Measurements from ENCODE around the gene LY6G5C.
A peak's percentile ranks its signal among the peaks of the same experiment; 100 is the strongest.

The LY6G5C gene

GRCh38 chr6:31669676-31670075, 11.2 kb downstream of the LY6G5C start, which contains the start of gene LY6G5B:
Gene LY6G5B (plus strand): TSS chr6:31669976. CDS start chr6:31670951, 975 bp downstream.
- Histone ChIP-seq H3K9me2 (replicated peaks; ENCODE audit: insufficient read depth, low read length) (no peaks in the 10 kb centered on the region), H3K79me2 (ENCODE audit: insufficient read depth, low read length) (peaks cover 28% of the 10 kb centered on the region), H2AFZ (ENCODE audit: low read depth, low read length, severe bottlenecking) (no peak within 1 kb of the TSS), H3K4me3 (ENCODE audit: insufficient read depth, low read length, poor library complexity, severe bottlenecking) (no peak within 1 kb of the TSS), H4K20me1 (ENCODE audit: low read depth, low read length) (no peaks in the 10 kb centered on the region; the same call in 1 of the 2 replicates), H3K9me3 (ENCODE audit: insufficient read depth, low read length) (no peaks in the 10 kb centered on the region), H3K27ac (ENCODE audit: low read depth, low read length) (no peak within 1 kb of the TSS), H3K36me3 (ENCODE audit: low read length) (peaks cover 28% of the 10 kb centered on the region), H3K4me2 (ENCODE audit: low read depth, low read length, poor library complexity, severe bottlenecking) (no peak within 1 kb of the TSS), H3F3A (ENCODE audit: insufficient read depth) (peaks cover 10% of the 10 kb centered on the region), H3K9ac (ENCODE audit: low read length) (no peak within 1 kb of the TSS), H3K27me3 (ENCODE audit: low read length) (no peaks in the 10 kb centered on the region)
- TF ChIP-seq EZH2phosphoT487 (conservative IDR thresholded peaks at IDR 0.05; ENCODE audit: low read length): no peak
- no peak for TF ChIP-seq CTCF (IDR thresholded peaks at IDR 0.05; ENCODE audit: insufficient read depth, low read length, poor library complexity, severe bottlenecking)

GRCh38 chr6:31666337-31666965, 14.4 kb downstream of the LY6G5C start:
- no peak overlapping the region for H2AFZ ChIP-seq (ENCODE audit: low read depth, low read length, severe bottlenecking)
- peaks cover 28% of the 10 kb centered on the region for H3K36me3 ChIP-seq (ENCODE audit: low read length)
- H3K9ac ChIP-seq (ENCODE audit: low read length): peak overlapping the region; percentile 82
- peak overlapping the region; percentile 83 for H3K4me3 ChIP-seq (ENCODE audit: insufficient read depth, low read length, poor library complexity, severe bottlenecking)
- no peaks in the 10 kb centered on the region; the same call in 1 of the 2 replicates for H4K20me1 ChIP-seq (ENCODE audit: low read depth, low read length)
- no peaks in the 10 kb centered on the region for H3K9me2 ChIP-seq (replicated peaks; ENCODE audit: insufficient read depth, low read length)
- TF ChIP-seq EZH2phosphoT487 (conservative IDR thresholded peaks at IDR 0.05; ENCODE audit: low read length) (no peak), CTCF (IDR thresholded peaks at IDR 0.05; ENCODE audit: insufficient read depth, low read length, poor library complexity, severe bottlenecking) (no peak)
- H3K9me3 ChIP-seq (ENCODE audit: insufficient read depth, low read length): no peaks in the 10 kb centered on the region
- H3K4me2 ChIP-seq (ENCODE audit: low read depth, low read length, poor library complexity, severe bottlenecking): peak overlapping the region; percentile 82
- no peaks in the 10 kb centered on the region for H3K27me3 ChIP-seq (ENCODE audit: low read length)
- peaks cover 24% of the 10 kb centered on the region for H3F3A ChIP-seq (ENCODE audit: insufficient read depth)
- H3K79me2 ChIP-seq (ENCODE audit: insufficient read depth, low read length): peaks cover 46% of the 10 kb centered on the region
- H3K27ac ChIP-seq (ENCODE audit: low read depth, low read length): peak overlapping the region; percentile 62

GRCh38 chr6:31665501-31666336, 15.1 kb downstream of the LY6G5C start, which contains the start of gene CSNK2B:
Gene CSNK2B (plus strand): TSS chr6:31666080. CDS start chr6:31666832, 752 bp downstream.
- H3K27ac ChIP-seq (ENCODE audit: low read depth, low read length): peak within 1 kb of the TSS; percentile 95
- peaks cover 28% of the 10 kb centered on the region for H3F3A ChIP-seq (ENCODE audit: insufficient read depth)
- H3K36me3 ChIP-seq (ENCODE audit: low read length): peaks cover 24% of the 10 kb centered on the region
- H4K20me1 ChIP-seq (ENCODE audit: low read depth, low read length): no peaks in the 10 kb centered on the region; the same call in 1 of the 2 replicates
- H3K27me3 ChIP-seq (ENCODE audit: low read length): no peaks in the 10 kb centered on the region
- H3K9ac ChIP-seq (ENCODE audit: low read length): peak within 1 kb of the TSS; percentile 82
- H3K9me3 ChIP-seq (ENCODE audit: insufficient read depth, low read length): no peaks in the 10 kb centered on the region
- H3K4me3 ChIP-seq (ENCODE audit: insufficient read depth, low read length, poor library complexity, severe bottlenecking): peak within 1 kb of the TSS; percentile 83
- peaks cover 46% of the 10 kb centered on the region for H3K79me2 ChIP-seq (ENCODE audit: insufficient read depth, low read length)
- TF ChIP-seq CTCF (IDR thresholded peaks at IDR 0.05; ENCODE audit: insufficient read depth, low read length, poor library complexity, severe bottlenecking): no peak
- TF ChIP-seq EZH2phosphoT487 (conservative IDR thresholded peaks at IDR 0.05; ENCODE audit: low read length): no peak
- no peak within 1 kb of the TSS for H2AFZ ChIP-seq (ENCODE audit: low read depth, low read length, severe bottlenecking)
- peak within 1 kb of the TSS; percentile 82 for H3K4me2 ChIP-seq (ENCODE audit: low read depth, low read length, poor library complexity, severe bottlenecking)
- no peaks in the 10 kb centered on the region for H3K9me2 ChIP-seq (replicated peaks; ENCODE audit: insufficient read depth, low read length)

All from SU-DHL-6 (cell line).